ENCODE measurements around the gene CDC42EP4.
A peak's percentile ranks its signal among the peaks of the same experiment; 100 is the strongest.

- TF ChIP-seq CTCF (IDR thresholded peaks at IDR 0.05; ENCODE audit: poor library complexity, severe bottlenecking) (no peak), EZH2 (IDR thresholded peaks at IDR 0.05; ENCODE audit: borderline replicate concordance, insufficient read depth, low read length, poor library complexity, severe bottlenecking) (no peak), TAF1 (IDR thresholded peaks at IDR 0.05; ENCODE audit: low read depth) (no peak), RAD21 (conservative IDR thresholded peaks at IDR 0.05) (no peak), REST (IDR thresholded peaks at IDR 0.05; ENCODE audit: borderline replicate concordance) (no peak), POLR2AphosphoS5 (IDR thresholded peaks at IDR 0.05) (no peak), SMC3 (conservative IDR thresholded peaks at IDR 0.05; ENCODE audit: poor library complexity) (peak; percentile 25), EP300 (conservative IDR thresholded peaks at IDR 0.05; ENCODE audit: poor library complexity, severe bottlenecking) (no peak)
Measured at GRCh38 chr17:73247726-73248125, 64.1 kb downstream of the CDC42EP4 start.

Data from neural cell (in vitro differentiated cells).